Stimulated activated CD4-positive, alpha-beta T cell treated with anti-CD3 and anti-CD28 coated beads, Interleukin-4, amount 100 ng/mL, for 48 hours (primary cell): Measurements from ENCODE around the gene CCDC66.

Experiments
- DNase-seq, 2 donors: peaks; one replicate each; pipeline ENCODE4 v3.0.0-alpha.2; 2020; ENCODE audit warnings: low read depth in 2 of 2

CCDC66 gene

GRCh38 chr3:56621681-56622080, 64.7 kb downstream of the CCDC66 start:
- DNase-seq: no peak

- no peak for DNase-seq
Measured at GRCh38 chr3:56622381-56622780, 65.4 kb downstream of the CCDC66 start.

- DNase-seq: no peak
Measured at GRCh38 chr3:56624725-56625124, 67.8 kb downstream of the CCDC66 start.

- DNase-seq: no peak
Measured at GRCh38 chr3:56629047-56629446, 72.1 kb downstream of the CCDC66 start.

GRCh38 chr3:56629451-56629850, 72.5 kb downstream of the CCDC66 start:
- DNase-seq: no peak

GRCh38 chr3:56630966-56631365, 74.0 kb downstream of the CCDC66 start:
- DNase-seq: no peak

GRCh38 chr3:56633181-56633580, 76.2 kb downstream of the CCDC66 start:
- DNase-seq: no peak

- DNase-seq: no peak
Measured at GRCh38 chr3:56633602-56634535, 76.9 kb downstream of the CCDC66 start.

GRCh38 chr3:56645407-56645806, 88.4 kb downstream of the CCDC66 start:
- DNase-seq: no peak

- DNase-seq: no peak
Measured at GRCh38 chr3:56654460-56654859, 97.5 kb downstream of the CCDC66 start.

- no peak for DNase-seq
Measured at GRCh38 chr3:56655709-56656108, 98.7 kb downstream of the CCDC66 start.

GRCh38 chr3:56664823-56665222, 107.8 kb downstream of the CCDC66 start:
- no peak for DNase-seq

- DNase-seq: no peak
Measured at GRCh38 chr3:56667973-56668579, 111.1 kb downstream of the CCDC66 start.
